C4-2B (cell line): ENCODE data around the gene HIVEP3.

Experiments
- ZFX ChIP-seq: fragments of 450-650 bp; IDR thresholded peaks from 2 replicates; pipeline ENCODE4 v1.6.1; 2017
- TF ChIP-seq, protein P1 (sequence below): fragments of 450-650 bp; conservative IDR thresholded peaks from 2 replicates; pipeline ENCODE4 v1.5.1; 2017; ENCODE audit warnings: mild to moderate bottlenecking

DNA sequence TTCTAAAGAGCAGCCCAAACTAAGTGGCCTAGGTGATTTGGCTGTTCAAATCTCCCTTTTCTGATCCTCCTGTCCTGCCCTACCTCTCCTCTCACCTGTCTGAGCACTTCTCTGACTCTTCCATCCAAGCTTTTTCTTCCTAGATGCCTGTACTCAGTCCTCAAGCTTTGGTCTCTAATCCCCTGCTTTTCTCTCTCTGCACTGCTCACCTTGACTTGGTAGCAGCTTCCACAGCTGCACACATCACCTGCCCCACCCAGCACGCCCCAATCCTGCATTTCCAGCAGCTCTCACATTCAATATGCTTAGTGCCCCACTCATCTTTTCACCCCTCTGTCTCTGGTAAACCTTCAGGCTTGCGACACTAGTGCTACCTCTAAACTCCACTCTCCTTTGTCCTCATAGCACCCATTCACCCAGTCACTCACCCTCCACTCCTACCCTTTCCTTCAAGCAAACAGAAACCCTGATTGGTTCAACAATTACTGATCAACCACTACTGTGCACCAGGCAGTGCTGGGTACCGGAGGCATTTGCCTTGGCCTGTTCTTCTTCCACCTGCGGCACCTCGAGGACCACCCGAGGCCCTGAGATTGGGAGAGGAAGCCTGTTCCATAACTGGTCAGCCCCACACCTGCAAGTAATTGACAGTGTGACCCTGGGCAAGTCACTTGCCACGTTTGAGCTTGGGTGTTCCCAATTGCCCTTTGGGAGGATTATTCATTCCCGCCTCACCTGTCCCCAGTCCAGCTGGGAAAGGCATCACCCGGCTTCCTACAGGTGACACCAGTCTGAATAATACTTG, 298.2 kb downstream of the HIVEP3 start:
- TF ChIP-seq, protein P1, sequence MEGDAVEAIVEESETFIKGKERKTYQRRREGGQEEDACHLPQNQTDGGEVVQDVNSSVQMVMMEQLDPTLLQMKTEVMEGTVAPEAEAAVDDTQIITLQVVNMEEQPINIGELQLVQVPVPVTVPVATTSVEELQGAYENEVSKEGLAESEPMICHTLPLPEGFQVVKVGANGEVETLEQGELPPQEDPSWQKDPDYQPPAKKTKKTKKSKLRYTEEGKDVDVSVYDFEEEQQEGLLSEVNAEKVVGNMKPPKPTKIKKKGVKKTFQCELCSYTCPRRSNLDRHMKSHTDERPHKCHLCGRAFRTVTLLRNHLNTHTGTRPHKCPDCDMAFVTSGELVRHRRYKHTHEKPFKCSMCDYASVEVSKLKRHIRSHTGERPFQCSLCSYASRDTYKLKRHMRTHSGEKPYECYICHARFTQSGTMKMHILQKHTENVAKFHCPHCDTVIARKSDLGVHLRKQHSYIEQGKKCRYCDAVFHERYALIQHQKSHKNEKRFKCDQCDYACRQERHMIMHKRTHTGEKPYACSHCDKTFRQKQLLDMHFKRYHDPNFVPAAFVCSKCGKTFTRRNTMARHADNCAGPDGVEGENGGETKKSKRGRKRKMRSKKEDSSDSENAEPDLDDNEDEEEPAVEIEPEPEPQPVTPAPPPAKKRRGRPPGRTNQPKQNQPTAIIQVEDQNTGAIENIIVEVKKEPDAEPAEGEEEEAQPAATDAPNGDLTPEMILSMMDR, result no peak
- no peak for TF ChIP-seq ZFX
